Skeletal muscle tissue (tissue), 4 donors: Measurements from ENCODE around the gene CHST15. TPM values are rescaled to one million over a fixed set of nuclear protein-coding genes. Genes with fewer than 3 reads are reported as not detected.

ENCODE experiments used
- H3K27ac ChIP-seq: one replicate; pipeline ENCODE4 v1.7.0; 2013; ENCODE audit warnings: mild to moderate bottlenecking, low read depth, low read length, inconsistent platforms
- H3K27me3 ChIP-seq, 3 donors: one replicate each; pipeline ENCODE4 v1.7.0; 2013; ENCODE audit warnings: low read length in 3 of 3; ENCODE audit not compliant: control insufficient read depth in 3 of 3, insufficient read depth in 3 of 3
- H3K36me3 ChIP-seq, 3 donors: one replicate each; pipeline ENCODE4 v1.7.0; 2013; ENCODE audit warnings: low read length in 3 of 3; ENCODE audit not compliant: control insufficient read depth in 3 of 3, insufficient read depth in 3 of 3
- H3K4me1 ChIP-seq, 3 donors: one replicate each; pipeline ENCODE4 v1.7.0; 2013; ENCODE audit warnings: low read length in 3 of 3, mild to moderate bottlenecking in 3 of 3; ENCODE audit not compliant: control insufficient read depth in 3 of 3, insufficient read depth in 3 of 3
- H3K4me3 ChIP-seq, 3 donors: one replicate each; pipeline ENCODE4 v1.7.0; 2013; ENCODE audit warnings: low read length in 3 of 3
- H3K9ac ChIP-seq, 3 donors: one replicate each; pipeline ENCODE4 v1.7.0; 2013; ENCODE audit warnings: low read length in 3 of 3, mild to moderate bottlenecking in 3 of 3, moderate library complexity in 2 of 3, low read depth in 1 of 3
- H3K9me3 ChIP-seq, 3 donors: one replicate each; pipeline ENCODE4 v1.7.0; 2013; ENCODE audit warnings: low read length in 3 of 3; ENCODE audit not compliant: control insufficient read depth in 3 of 3
- total RNA-seq: library from RNA; depleted of rRNA; stranded (reverse); fragments of >200 nt; gene quantifications from one replicate; pipeline ENCODE4 v1.2.3, GENCODE V29; 2014
- donor health status: Osteomylitis.

CHST15 gene
- total RNA-seq, 1 donor from 2014 or later, result 19.3 TPM

- H3K36me3 ChIP-seq, result no peaks in the 10 kb centered on the region
- H3K4me3 ChIP-seq, result no peak overlapping the region
- no peak overlapping the region for H3K27ac ChIP-seq
- peaks cover 5 to 28% (median 8%) of the 10 kb centered on the region in 3 donors for H3K4me1 ChIP-seq
- no peaks in the 10 kb centered on the region for H3K27me3 ChIP-seq
- H3K9me3 ChIP-seq, result no peaks in the 10 kb centered on the region
- H3K9ac ChIP-seq, result no peak overlapping the region
Observed at GRCh38 chr10:124067825-124068400, 25.5 kb downstream of the CHST15 start.

DNA sequence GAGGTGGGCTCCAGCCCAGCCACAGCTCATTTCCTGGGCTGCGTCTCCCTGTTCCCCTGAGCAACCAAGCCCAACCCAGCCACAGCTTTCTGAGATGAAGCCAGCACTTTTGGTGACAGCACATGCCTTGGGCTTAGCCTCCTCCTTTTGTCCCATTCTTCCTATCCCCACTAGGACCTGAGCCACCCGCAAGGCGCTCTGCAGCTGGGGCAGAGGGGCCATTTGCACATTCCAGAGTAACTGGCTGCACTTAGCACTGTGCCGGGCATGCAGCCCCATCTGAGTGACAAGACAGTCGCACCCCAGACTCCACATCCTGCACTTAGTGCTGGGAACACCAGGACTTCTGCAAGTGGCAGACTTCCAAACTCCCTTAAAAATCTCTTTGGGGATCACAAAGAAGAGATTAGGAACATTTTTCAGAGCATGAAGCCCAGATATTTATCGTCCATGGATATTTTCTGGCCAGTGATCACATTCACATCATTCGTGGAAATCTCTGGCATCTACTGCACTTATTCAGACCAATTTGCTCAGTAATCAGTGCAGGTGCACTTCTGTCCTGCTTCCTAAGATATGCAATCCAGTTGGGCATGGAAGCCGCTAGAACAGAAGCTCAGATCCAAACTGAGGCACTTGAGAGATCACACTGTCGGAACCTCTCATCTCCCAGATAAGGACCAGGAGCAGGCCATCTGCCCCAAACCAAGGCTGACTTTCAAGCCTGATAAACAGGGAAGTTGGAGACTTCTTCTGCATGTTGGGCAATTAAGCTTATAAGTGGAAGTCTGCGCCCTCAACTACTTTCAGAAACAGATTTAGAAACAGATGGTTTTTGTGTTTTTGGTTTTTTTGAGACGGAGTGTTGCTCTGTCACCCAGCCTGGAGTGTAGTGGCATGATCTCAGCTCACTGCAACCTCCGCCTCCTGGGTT is 26.4 kb downstream of the CHST15 start:
- H3K4me1 ChIP-seq, result peaks cover 5 to 24% (median 8%) of the 10 kb centered on the region in 3 donors

GRCh38 chr10:124066126-124066700 is 27.2 kb downstream of the CHST15 start:
- H3K36me3 ChIP-seq, result no peaks in the 10 kb centered on the region
- H3K9ac ChIP-seq, result no peak overlapping the region
- peaks cover 5 to 22% (median 8%) of the 10 kb centered on the region in 3 donors for H3K4me1 ChIP-seq
- H3K27ac ChIP-seq, result no peak overlapping the region
- no peak overlapping the region for H3K4me3 ChIP-seq
- no peaks in the 10 kb centered on the region for H3K9me3 ChIP-seq
- H3K27me3 ChIP-seq, result no peaks in the 10 kb centered on the region

More for the DNA sequence above, 26.4 kb downstream of the CHST15 start:
- Histone ChIP-seq H3K27ac (peak overlapping the region; percentile 23), H3K27me3 (no peaks in the 10 kb centered on the region), H3K9me3 (no peaks in the 10 kb centered on the region), H3K4me3 (no peak overlapping the region), H3K9ac (no peak overlapping the region), H3K36me3 (no peaks in the 10 kb centered on the region)

GRCh38 chr10:124065382-124066125 is 27.8 kb downstream of the CHST15 start:
- no peak overlapping the region for H3K4me3 ChIP-seq
- H3K9ac ChIP-seq, result no peak overlapping the region
- no peaks in the 10 kb centered on the region for H3K9me3 ChIP-seq
- H3K27me3 ChIP-seq, result no peaks in the 10 kb centered on the region
- H3K36me3 ChIP-seq, result no peaks in the 10 kb centered on the region
- H3K4me1 ChIP-seq, result peaks cover 5 to 22% (median 8%) of the 10 kb centered on the region in 3 donors
- H3K27ac ChIP-seq, result no peak overlapping the region

DNA sequence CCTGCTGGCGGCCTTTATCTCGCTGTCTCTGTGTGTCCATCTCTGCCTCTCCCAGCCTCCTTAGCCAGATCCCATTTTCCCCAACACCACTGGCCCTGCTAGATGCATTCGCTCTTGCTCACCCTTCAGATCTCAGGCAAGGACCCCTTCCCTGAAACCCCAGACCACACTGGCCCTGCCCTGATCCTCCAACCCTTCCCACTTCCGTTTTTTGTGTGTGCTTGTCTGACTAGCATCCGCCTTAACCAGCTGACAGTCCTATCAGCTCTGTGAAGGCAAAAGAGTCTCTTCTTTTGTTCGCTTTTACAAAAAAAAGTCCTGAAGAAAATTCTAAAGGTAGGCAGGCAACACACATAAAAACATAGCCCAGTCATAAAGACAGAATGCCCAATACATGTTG is 28.7 kb downstream of the CHST15 start:
- no peak overlapping the region for H3K9ac ChIP-seq
- H3K4me1 ChIP-seq, result peaks cover 5 to 27% (median 8%) of the 10 kb centered on the region in 3 donors
- no peaks in the 10 kb centered on the region for H3K36me3 ChIP-seq
- H3K27ac ChIP-seq, result no peak overlapping the region
- no peaks in the 10 kb centered on the region for H3K27me3 ChIP-seq
- no peaks in the 10 kb centered on the region for H3K9me3 ChIP-seq
- H3K4me3 ChIP-seq, result no peak overlapping the region

- Histone ChIP-seq H3K27me3 (no peaks in the 10 kb centered on the region), H3K9ac (no peak overlapping the region)
Observed at GRCh38 chr10:124063750-124064603, 29.4 kb downstream of the CHST15 start.

GRCh38 chr10:124062390-124062789 is 31.0 kb downstream of the CHST15 start:
- Histone ChIP-seq H3K4me3 (no peak overlapping the region), H3K9me3 (no peaks in the 10 kb centered on the region), H3K27me3 (no peaks in the 10 kb centered on the region), H3K9ac (no peak overlapping the region), H3K27ac (no peak overlapping the region), H3K4me1 (peaks cover 7 to 23% (median 8%) of the 10 kb centered on the region in 3 donors), H3K36me3 (no peaks in the 10 kb centered on the region)

More at GRCh38 chr10:124063750-124064603, 29.4 kb downstream of the CHST15 start:
- Histone ChIP-seq H3K36me3 (no peaks in the 10 kb centered on the region), H3K4me3 (no peak overlapping the region), H3K4me1 (peaks cover 5 to 27% (median 8%) of the 10 kb centered on the region in 3 donors), H3K9me3 (no peaks in the 10 kb centered on the region), H3K27ac (no peak overlapping the region)

DNA sequence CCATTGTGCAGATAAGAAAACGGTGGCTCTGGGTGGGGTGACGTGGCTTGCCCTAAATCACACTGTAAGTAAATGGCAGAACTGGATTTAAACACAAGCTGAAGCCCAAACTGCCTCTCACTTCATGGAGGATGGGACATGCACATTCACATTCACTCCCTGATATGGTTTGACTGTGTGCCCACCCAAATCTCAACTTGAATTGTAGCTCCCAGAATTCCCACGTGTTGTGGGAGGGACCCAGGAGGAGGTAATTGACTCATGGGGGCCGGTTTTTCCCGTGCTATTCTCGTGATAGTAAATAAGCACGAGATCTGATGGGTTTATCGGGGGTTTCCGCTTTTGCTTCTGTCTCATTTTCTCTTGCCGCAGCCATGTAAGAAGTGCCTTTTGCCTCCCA is 32.4 kb downstream of the CHST15 start:
- H3K4me1 ChIP-seq, result peaks cover 0 to 9% (median 2%) of the 10 kb centered on the region in 3 donors
- H3K36me3 ChIP-seq, result no peaks in the 10 kb centered on the region
- no peaks in the 10 kb centered on the region for H3K9me3 ChIP-seq
- H3K4me3 ChIP-seq, result no peak overlapping the region
- no peaks in the 10 kb centered on the region for H3K27me3 ChIP-seq
- no peak overlapping the region for H3K9ac ChIP-seq
- H3K27ac ChIP-seq, result no peak overlapping the region

GRCh38 chr10:124060148-124060720 is 33.2 kb downstream of the CHST15 start:
- Histone ChIP-seq H3K9me3 (no peaks in the 10 kb centered on the region), H3K36me3 (no peaks in the 10 kb centered on the region), H3K4me3 (no peak overlapping the region), H3K9ac (peak overlapping the region in 1 of 3 donors; percentile 16), H3K27me3 (no peaks in the 10 kb centered on the region), H3K27ac (no peak overlapping the region), H3K4me1 (peaks cover 0 to 9% (median 2%) of the 10 kb centered on the region in 3 donors)
